H1 (cell line): Measurements from ENCODE around the gene ATP13A3. TPM values are rescaled to one million over a fixed set of nuclear protein-coding genes. Genes with fewer than 3 reads are reported as not detected.
A peak's percentile ranks its signal among the peaks of the same experiment; 100 is the strongest.

Source experiments
- CTCF ChIA-PET: fragments of 300-600 bp; sonication (Branson Sonifier 250); formaldehyde crosslinking; loops from one replicate; lab custom pipeline; 2021; ENCODE audit not compliant: partially characterized antibody; lab: Charles Lee
- POLR2A ChIA-PET: fragments of 300-600 bp; sonication (Branson Sonifier 250); formaldehyde crosslinking; loops from one replicate; lab custom pipeline; 2021; ENCODE audit warnings: inconsistent platforms; ENCODE audit not compliant: partially characterized antibody; lab: Charles Lee
- DNase-seq, 2 experiments: peaks; one replicate each; pipeline versions ENCODE4 v3.0.0 to v3.0.0-alpha.2; 2010 to 2022; ENCODE audit warnings: low spot score in 2 of 2, low read depth in 1 of 2, mixed read lengths in 1 of 2
- FAIRE-seq: peaks from 2 replicates; lab custom pipeline; 2011; peaks lifted over from hg19 to GRCh38; lab: Jason Lieb, UNC
- H2AFZ ChIP-seq: 2 replicates; pipeline ENCODE4 v1.8.1; 2012; ENCODE audit warnings: low read length, inconsistent platforms
- H2AK5ac ChIP-seq: 2 replicates; pipeline ENCODE4 v1.6.1; 2013; ENCODE audit warnings: low read depth, low read length
- H2BK120ac ChIP-seq: replicated peaks from 2 replicates; pipeline ENCODE3; 2013; ENCODE audit warnings: low read depth, low read length, inconsistent platforms
- H2BK12ac ChIP-seq: 2 replicates; pipeline ENCODE4 v1.6.1; 2013; ENCODE audit warnings: low read depth, low read length
- H2BK15ac ChIP-seq: 2 replicates; pipeline ENCODE4 v1.6.1; 2013; ENCODE audit warnings: low read length
- H2BK20ac ChIP-seq: 2 replicates; pipeline ENCODE4 v1.6.1; 2013; ENCODE audit warnings: low read length
- H2BK5ac ChIP-seq: 2 replicates; pipeline ENCODE4 v1.6.1; 2013; ENCODE audit warnings: low read depth, low read length
- H3K14ac ChIP-seq: 2 replicates; pipeline ENCODE4 v1.6.1; 2013; ENCODE audit warnings: inconsistent platforms; ENCODE audit not compliant: insufficient read length
- H3K18ac ChIP-seq: 2 replicates; pipeline ENCODE4 v1.6.1; 2013; ENCODE audit warnings: low read length; ENCODE audit errors: extremely low read depth
- H3K23ac ChIP-seq: 2 replicates; pipeline ENCODE4 v1.6.1; 2013; ENCODE audit warnings: inconsistent platforms; ENCODE audit not compliant: insufficient read length
- H3K23me2 ChIP-seq: 2 replicates; pipeline ENCODE4 v1.6.1; 2013; ENCODE audit warnings: low read depth, low read length
- H3K27ac ChIP-seq: 2 replicates; pipeline ENCODE4 v1.6.1; 2011; ENCODE audit warnings: low read depth, low read length, inconsistent platforms
- H3K27me3 ChIP-seq, 4 experiments: replicated peaks in 1 of 4; 1 replicate in 1 of 4; 2 replicates in 3 of 4; pipeline versions ENCODE4 v1.6.1 to v1.8.1; 2011 to 2013; ENCODE audit warnings: low read length in 3 of 4, mild to moderate bottlenecking in 3 of 4, inconsistent platforms in 2 of 4, mixed read lengths in 2 of 4, moderate library complexity in 1 of 4; ENCODE audit not compliant: control insufficient read depth in 3 of 4, insufficient read depth in 3 of 4; ENCODE audit errors: extremely low read depth in 1 of 4
- H3K36me3 ChIP-seq, 4 experiments: 2 replicates each; pipeline versions ENCODE4 v1.6.1 to v1.8.1; 2011 to 2013; ENCODE audit warnings: mild to moderate bottlenecking in 4 of 4, low read length in 3 of 4, moderate library complexity in 2 of 4, control low read depth in 1 of 4, inconsistent platforms in 1 of 4; ENCODE audit not compliant: insufficient read depth in 4 of 4, control insufficient read depth in 2 of 4
- H3K4ac ChIP-seq: replicated peaks from 2 replicates; pipeline ENCODE3; 2013; ENCODE audit warnings: low read length, low read depth, mixed read lengths, inconsistent platforms; ENCODE audit not compliant: insufficient read length
- H3K4me1 ChIP-seq, 4 experiments: replicated peaks in 1 of 4; 1 replicate in 1 of 4; 2 replicates in 3 of 4; pipeline versions ENCODE4 v1.6.1 to v1.8.1; 2011 to 2013; ENCODE audit warnings: low read length in 3 of 4, inconsistent platforms in 2 of 4, mixed read lengths in 1 of 4; ENCODE audit not compliant: insufficient read depth in 4 of 4, control insufficient read depth in 3 of 4
- H3K4me2 ChIP-seq, 2 experiments: 2 replicates each; pipeline versions ENCODE4 v1.6.1 to v1.8.1; 2011 to 2013; ENCODE audit warnings: low read depth in 2 of 2, low read length in 2 of 2, control low read depth in 1 of 2, inconsistent platforms in 1 of 2, mild to moderate bottlenecking in 1 of 2; ENCODE audit not compliant: insufficient read depth in 1 of 2
- H3K4me3 ChIP-seq, 4 experiments: fragments of 200-600, 300-600 bp in 1 of 4; sonication (generic), shearing (Covaris generic), sonication (Bioruptor Twin) in 1 of 4; 2 replicates each; pipeline versions ENCODE4 v1.5.1 to v1.8.1; 2011 to 2016; ENCODE audit warnings: low read length in 4 of 4, low read depth in 3 of 4, control low read depth in 2 of 4, inconsistent platforms in 2 of 4, mild to moderate bottlenecking in 2 of 4, mixed read lengths in 1 of 4, moderate library complexity in 1 of 4; ENCODE audit not compliant: insufficient read depth in 2 of 4; ENCODE audit errors: extremely low read depth in 1 of 4
- H3K56ac ChIP-seq: replicated peaks from 2 replicates; pipeline ENCODE3; 2013; ENCODE audit warnings: low read depth, mild to moderate bottlenecking, mixed read lengths, low read length, inconsistent platforms; ENCODE audit not compliant: insufficient read length
- H3K79me1 ChIP-seq: 2 replicates; pipeline ENCODE4 v1.6.1; 2013; ENCODE audit warnings: low read depth, low read length, control low read depth
- H3K79me2 ChIP-seq, 2 experiments: 2 replicates each; pipeline versions ENCODE4 v1.6.1 to v1.8.1; 2012 to 2013; ENCODE audit warnings: low read length in 2 of 2, mild to moderate bottlenecking in 2 of 2, inconsistent platforms in 1 of 2; ENCODE audit not compliant: insufficient read depth in 2 of 2, control insufficient read depth in 1 of 2
- H3K9ac ChIP-seq, 4 experiments: replicated peaks in 1 of 4; 1 replicate in 1 of 4; 2 replicates in 3 of 4; pipeline versions ENCODE4 v1.6.1 to v1.8.1; 2011 to 2013; ENCODE audit warnings: low read depth in 3 of 4, low read length in 3 of 4, control low read depth in 2 of 4, mild to moderate bottlenecking in 2 of 4, moderate library complexity in 2 of 4, inconsistent platforms in 1 of 4; ENCODE audit errors: extremely low read depth in 1 of 4
- H3K9me3 ChIP-seq, 2 experiments: 2 replicates each; pipeline versions ENCODE4 v1.6.1 to v1.8.1; 2012 to 2013; ENCODE audit warnings: mild to moderate bottlenecking in 2 of 2, moderate library complexity in 2 of 2, control low read depth in 1 of 2, inconsistent platforms in 1 of 2, low read depth in 1 of 2, low read length in 1 of 2, mixed read lengths in 1 of 2; ENCODE audit not compliant: insufficient read depth in 2 of 2
- H4K20me1 ChIP-seq, 2 experiments: replicated peaks in 1 of 2; 2 replicates each; pipeline versions ENCODE3 to v1.8.1; 2011 to 2013; ENCODE audit warnings: inconsistent platforms in 2 of 2, low read length in 2 of 2, mild to moderate bottlenecking in 1 of 2; ENCODE audit not compliant: insufficient read depth in 2 of 2, control insufficient read depth in 1 of 2
- H4K5ac ChIP-seq: 2 replicates; pipeline ENCODE4 v1.6.1; 2013; ENCODE audit warnings: low read length, low read depth, mixed read lengths, inconsistent platforms; ENCODE audit not compliant: insufficient read length
- H4K8ac ChIP-seq: 2 replicates; pipeline ENCODE4 v1.8.0; 2013; ENCODE audit warnings: mild to moderate bottlenecking, moderate library complexity, low read length, inconsistent platforms; ENCODE audit not compliant: insufficient read depth; ENCODE audit errors: extremely low read depth
- H4K91ac ChIP-seq: replicated peaks from 2 replicates; pipeline ENCODE3; 2013; ENCODE audit warnings: low read length, mixed read lengths, inconsistent platforms; ENCODE audit not compliant: insufficient read length
- KDM4A ChIP-seq: IDR thresholded peaks from one replicate; pipeline ENCODE4 v1.7.1; 2012; ENCODE audit warnings: low read depth, mild to moderate bottlenecking, moderate library complexity, low read length, inconsistent platforms; ENCODE audit not compliant: severe bottlenecking
- WGBS, 2 experiments: shearing (Covaris generic) in 1 of 2; methylation state at CpG; one replicate each; pipeline versions ENCODE4 v1.1.6 to v1.1.7; 2013 to 2015; ENCODE audit warnings: low lambda C conversion rate in 2 of 2, mixed read lengths in 2 of 2, inconsistent platforms in 1 of 2, low coverage in 1 of 2, missing lambda C conversion rate in 1 of 2; ENCODE audit not compliant: insufficient replicate concordance in 2 of 2, insufficient coverage in 1 of 2, insufficient read length in 1 of 2; ENCODE audit errors: extremely low coverage in 1 of 2, missing lambda C conversion rate in 1 of 2; 5-methylcytosine and 5-hydroxymethylcytosine counted together
- polyA plus RNA-seq, 7 experiments: library from polyadenylated mRNA; depleted of rRNA in 3 of 7; stranded (reverse) in 5 of 7; unstranded in 2 of 7; fragments of >200 nt in 5 of 7; fragments of 200-250 nt in 2 of 7; gene quantifications; 1 replicate in 5 of 7; 2 replicates in 1 of 7; 4 replicates in 1 of 7; pipeline versions ENCODE4 v1.2.1 to v1.2.3, GENCODE V29; 2011 to 2013; ENCODE audit warnings: missing spikeins in 2 of 7, mixed read lengths in 2 of 7
- total RNA-seq: library from RNA; stranded (reverse); fragmentation: NEBNext Ultra II Directional; extraction: Animal tissue kit (Norgen Biotek cat#: 25700); gene quantifications from 2 replicates; pipeline ENCODE4 v1.2.1, GENCODE V29; 2021

Gene ATP13A3
- total and polyA plus RNA-seq, 2 of the 8 experiments (the other 6 are each of a cell fraction or from before 2014, with no cell fraction given) = 18.6 to 92.2 TPM

DNA sequence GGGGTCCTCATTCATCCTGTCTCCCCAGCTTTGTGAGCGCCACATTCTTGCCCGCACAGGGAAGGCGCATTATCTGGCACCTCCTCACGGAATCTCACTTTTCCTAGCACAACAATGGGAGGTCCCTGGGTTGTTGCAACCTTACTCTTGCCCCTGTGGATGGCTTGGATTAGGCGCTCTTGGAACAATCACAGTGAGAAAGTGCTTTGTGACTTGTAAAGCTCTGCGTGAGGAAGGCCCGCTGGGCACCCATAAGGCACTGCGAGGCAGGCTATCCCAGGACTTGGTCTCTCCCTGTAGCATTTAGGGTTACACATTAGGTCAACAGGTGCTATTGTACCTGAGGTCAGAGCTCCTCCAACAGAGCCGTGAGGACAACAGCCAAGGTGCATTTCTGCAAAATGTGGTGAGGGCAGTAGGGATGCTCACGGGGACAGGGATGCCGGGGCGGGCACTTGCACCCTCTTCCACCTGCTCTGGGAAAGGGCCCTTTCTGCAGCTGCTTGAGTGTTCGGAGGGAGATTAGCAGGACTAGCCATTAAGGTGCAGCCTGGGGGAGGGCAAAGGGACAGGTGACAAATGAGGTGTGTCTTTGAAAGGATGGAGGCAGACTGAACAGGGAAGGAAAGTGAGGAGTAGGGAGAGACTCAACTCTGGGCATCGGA lies 103.4 kb downstream of the ATP13A3 start:
- no peak for FAIRE-seq
- H3K18ac ChIP-seq = no peak overlapping the region; the same call in 1 of the 2 replicates
- no peak overlapping the region for H3K56ac ChIP-seq
- no peak overlapping the region for H3K4me3 ChIP-seq
- DNase-seq = peak in 1 of 2 experiments; percentile 43
- no peak overlapping the region for H3K9ac ChIP-seq
- no peak overlapping the region for H3K4me2 ChIP-seq
- no peaks in the 10 kb centered on the region for H3K23me2 ChIP-seq
- H2BK20ac ChIP-seq = no peak overlapping the region; the same call in 1 of the 2 replicates
- POLR2A ChIA-PET = interaction anchor here (0.9 to 2.0 kb wide), 3 partner anchors 12 to 18 kb away, joined by 3 to 8 read pairs (median 6); partner anchors contain the start of gene LRRC15
- no peak overlapping the region for H2BK5ac ChIP-seq
- H2BK120ac ChIP-seq = no peak overlapping the region
- H3K14ac ChIP-seq = no peak overlapping the region
- no peaks in the 10 kb centered on the region for H3K79me2 ChIP-seq
- CTCF ChIA-PET = interaction anchor here (0.6 to 1.8 kb wide), 8 partner anchors 11 to 580 kb away, joined by 3 to 6 read pairs (median 4); no protein-coding TSS in a partner anchor
- no peak overlapping the region for H3K27ac ChIP-seq
- no peak overlapping the region for H3K4ac ChIP-seq
- no peak for TF ChIP-seq KDM4A
- no peaks in the 10 kb centered on the region for H3K79me1 ChIP-seq
- H4K8ac ChIP-seq = no peak overlapping the region
- peaks cover 0 to 10% (median 6%) of the 10 kb centered on the region in 4 experiments; a peak in 6 of 7 replicates for H3K4me1 ChIP-seq
- H3K36me3 ChIP-seq = no peaks in the 10 kb centered on the region
- H4K20me1 ChIP-seq = no peaks in the 10 kb centered on the region
- peak overlapping the region; percentile 34; the same call in 1 of the 2 replicates for H2BK12ac ChIP-seq
- no peak overlapping the region for H4K91ac ChIP-seq
- H2BK15ac ChIP-seq = no peak overlapping the region; the same call in 1 of the 2 replicates
- no peak overlapping the region for H4K5ac ChIP-seq
- H2AFZ ChIP-seq = no peak overlapping the region
- no peak overlapping the region for H2AK5ac ChIP-seq
- WGBS, 2 experiments = 88% methylated on average over 14 of the region's 14 CpGs; no CpG with 5 or more reads in 1 of the 2 experiments
- H3K23ac ChIP-seq = no peak overlapping the region
- H3K9me3 ChIP-seq = no peaks in the 10 kb centered on the region
- no peaks in the 10 kb centered on the region; a peak in 1 of 7 replicates for H3K27me3 ChIP-seq
